NCI-H82 treated with DMSO at 0.1 percent for 48 hours (cell line): ENCODE results near the gene HRH2.
"Not testable (repeated sequence)": the region's sequence is repeated elsewhere in the genome, so short reads cannot be mapped to it uniquely, and the experiment has no call there.

Experiments
- DNase-seq: peaks from one replicate; lab custom pipeline; 2025; ENCODE audit not compliant: unreplicated experiment; lab: John Stamatoyannopoulos, UW

Gene HRH2, protein sequence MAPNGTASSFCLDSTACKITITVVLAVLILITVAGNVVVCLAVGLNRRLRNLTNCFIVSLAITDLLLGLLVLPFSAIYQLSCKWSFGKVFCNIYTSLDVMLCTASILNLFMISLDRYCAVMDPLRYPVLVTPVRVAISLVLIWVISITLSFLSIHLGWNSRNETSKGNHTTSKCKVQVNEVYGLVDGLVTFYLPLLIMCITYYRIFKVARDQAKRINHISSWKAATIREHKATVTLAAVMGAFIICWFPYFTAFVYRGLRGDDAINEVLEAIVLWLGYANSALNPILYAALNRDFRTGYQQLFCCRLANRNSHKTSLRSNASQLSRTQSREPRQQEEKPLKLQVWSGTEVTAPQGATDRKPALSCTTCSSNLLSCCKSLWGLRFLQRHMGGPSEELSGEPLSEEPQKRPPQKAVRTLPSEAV

DNA sequence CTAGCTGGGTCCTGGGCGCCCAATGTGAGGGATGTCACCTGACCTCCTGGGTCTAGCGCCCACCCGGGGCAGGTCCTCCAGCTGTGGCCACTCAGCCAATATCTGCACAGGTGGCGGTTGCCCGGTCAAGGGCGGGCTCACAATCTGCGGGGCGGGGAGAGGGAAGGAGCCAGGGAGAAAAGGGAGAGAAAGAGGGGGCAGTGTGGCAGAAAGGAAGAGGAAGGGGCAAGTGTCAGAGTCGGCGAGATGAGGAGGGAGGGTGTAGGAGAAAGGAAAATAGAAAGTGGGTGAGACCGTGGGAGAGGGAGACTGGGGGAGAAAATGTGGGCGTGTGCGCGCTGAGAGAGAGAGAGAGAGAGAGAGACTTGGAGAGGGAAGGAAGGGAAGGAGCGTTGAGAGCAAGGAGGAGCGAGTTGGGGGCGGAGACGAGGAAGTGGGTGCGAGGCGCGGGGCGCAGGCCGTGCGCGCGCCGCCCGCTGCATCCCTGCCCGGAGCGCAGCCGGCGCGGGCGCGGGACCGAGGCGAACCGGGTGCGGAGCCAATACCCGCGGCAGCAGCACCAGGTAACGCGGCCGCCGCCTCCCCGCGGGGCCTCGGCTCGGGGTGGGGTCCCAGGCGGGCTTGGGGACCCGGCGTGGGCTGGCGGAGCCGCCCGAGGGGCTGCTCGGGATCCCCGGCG, at the start of gene HRH2:
Gene HRH2 (plus strand): TSS at position 479 of the 679 bp plus-strand sequence. CDS start 25,163 bp downstream, outside the sequence.
- peak; percentile 2 for DNase-seq

GRCh38 chr5:175609526-175609925, 48.3 kb upstream of the HRH2 start:
- DNase-seq = no peak

DNA sequence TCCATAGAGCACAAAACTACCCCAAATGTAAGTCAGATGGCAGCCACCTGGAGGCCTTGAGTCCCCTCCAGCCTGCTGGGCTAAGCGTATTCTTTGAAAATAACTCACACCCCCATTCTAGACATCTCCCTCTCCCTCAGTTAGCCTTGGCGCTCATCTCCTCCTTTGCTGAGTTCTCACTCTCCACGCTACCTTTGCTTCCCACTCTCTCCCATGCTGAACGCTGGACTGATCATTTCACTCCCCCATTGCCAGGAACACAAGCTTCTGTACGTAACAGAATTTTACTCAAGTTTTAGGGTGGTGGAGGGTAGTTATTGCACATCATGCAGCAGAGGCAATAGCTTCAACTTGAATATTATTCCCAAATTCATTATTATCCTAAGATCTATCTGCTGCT, 47.5 kb upstream of the HRH2 start:
- DNase-seq = no peak

DNA sequence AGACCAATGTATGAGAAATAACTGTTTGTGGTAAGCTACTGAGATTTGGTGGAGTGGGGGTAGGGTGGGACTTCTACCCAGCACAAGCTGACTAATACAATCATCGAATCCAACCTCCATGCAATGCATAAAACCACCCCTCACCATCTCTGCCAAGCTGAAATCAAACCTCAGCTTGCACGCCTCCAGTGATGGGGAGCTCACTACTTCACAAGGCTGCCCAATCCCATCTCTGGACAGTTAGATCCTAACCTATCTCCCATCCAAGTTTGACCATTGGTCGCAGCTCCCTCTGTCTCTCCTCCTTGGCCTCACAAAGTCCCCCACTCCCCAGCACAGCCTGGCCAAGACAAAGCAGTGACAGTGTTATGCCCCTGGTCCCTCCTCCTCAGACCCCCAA, 47.0 kb upstream of the HRH2 start:
- DNase-seq = no peak

DNA sequence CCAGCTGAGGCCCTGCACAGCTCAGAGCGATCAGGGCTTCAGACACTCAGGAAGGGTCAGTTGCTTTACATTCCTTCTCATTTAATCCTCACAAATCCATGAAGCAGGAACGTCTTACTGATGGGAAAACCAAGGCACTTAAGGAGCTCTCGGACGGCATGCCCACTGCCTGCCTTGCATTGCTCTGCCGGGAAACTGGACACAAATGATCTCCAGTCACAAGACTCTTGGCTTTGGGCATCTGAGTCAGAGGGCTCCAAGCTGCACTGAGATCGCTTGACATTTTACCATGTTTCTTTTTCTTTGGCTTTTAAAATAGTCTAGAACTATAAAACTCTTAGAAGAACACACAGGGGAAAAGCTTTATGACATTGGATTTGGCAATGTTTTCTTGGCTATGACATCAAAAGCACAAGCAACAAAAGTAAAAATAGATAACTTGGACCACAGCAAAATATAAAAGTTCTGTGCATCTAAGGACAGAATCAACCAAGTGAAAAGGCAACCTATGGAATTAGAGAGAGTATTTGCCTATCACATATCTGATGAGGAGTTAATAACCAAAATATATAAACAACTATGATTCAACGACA, 43.6 kb upstream of the HRH2 start:
- no peak for DNase-seq

DNA sequence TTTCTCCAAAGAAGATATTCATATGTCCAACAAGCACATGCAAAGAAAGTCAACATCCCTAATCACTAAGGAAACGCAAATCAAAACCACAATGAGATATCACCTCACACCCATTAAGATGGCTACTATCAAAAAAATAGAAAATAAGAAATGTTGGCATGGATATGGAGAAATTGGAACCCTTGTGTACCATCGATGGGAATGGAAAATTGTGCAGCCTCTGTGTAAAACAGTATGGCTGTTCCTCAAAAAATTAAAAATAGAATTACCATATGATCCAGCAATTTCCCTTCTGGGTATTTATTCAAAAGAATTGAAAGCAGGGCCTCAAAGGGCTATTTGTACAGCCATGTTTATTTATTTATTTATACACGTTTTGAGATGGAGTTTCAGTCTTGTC, 43.0 kb upstream of the HRH2 start:
- DNase-seq = no peak

GRCh38 chr5:175616083-175616482, 41.8 kb upstream of the HRH2 start:
- DNase-seq = no peak

DNA sequence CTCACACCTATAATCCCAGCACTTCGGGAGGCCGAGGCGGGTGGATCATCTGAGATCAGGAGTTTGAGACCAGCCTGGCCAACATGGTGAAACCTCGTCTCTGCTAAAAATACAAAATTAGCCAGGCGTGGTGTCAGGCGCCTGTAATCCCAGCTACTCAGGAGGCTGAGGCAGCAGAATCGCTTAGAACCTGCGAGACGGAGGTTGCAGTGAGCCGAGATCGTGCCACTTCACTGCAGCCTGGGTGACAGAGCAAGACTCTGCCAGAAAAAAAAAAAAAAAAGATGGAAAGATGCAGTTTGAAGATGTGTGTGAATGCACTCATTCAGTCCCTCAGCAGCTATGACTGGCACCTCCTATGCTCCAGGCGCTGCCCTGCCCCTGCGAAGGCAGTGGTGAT, 41.3 kb upstream of the HRH2 start:
- DNase-seq = not testable (repeated sequence)

GRCh38 chr5:175617447-175617846, 40.4 kb upstream of the HRH2 start:
- DNase-seq = no peak

GRCh38 chr5:175620527-175620926, 37.3 kb upstream of the HRH2 start:
- DNase-seq = no peak

DNA sequence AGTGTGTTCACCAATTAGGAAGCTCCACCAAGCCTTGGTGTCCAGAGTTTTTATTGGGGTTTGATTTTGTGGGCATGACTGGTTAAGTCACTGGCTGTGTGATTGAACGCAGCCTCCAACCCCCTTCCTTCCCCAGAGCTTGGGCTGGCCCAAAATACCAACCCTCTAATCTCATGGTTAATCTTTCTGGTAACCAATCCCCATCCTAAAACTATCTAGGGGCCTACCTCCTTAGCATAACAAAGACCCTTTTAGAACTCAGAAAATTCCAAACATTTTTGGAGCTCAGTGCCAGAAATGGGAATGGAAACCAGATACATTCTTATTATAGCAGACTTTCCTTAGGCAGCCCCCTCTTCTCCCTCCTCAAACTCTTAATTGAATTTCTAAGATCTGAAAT, 35.9 kb upstream of the HRH2 start:
- no peak for DNase-seq

- no peak for DNase-seq
These were observed 34.8 kb upstream of the HRH2 start for GRCh38 chr5:175623088-175623487.

DNA sequence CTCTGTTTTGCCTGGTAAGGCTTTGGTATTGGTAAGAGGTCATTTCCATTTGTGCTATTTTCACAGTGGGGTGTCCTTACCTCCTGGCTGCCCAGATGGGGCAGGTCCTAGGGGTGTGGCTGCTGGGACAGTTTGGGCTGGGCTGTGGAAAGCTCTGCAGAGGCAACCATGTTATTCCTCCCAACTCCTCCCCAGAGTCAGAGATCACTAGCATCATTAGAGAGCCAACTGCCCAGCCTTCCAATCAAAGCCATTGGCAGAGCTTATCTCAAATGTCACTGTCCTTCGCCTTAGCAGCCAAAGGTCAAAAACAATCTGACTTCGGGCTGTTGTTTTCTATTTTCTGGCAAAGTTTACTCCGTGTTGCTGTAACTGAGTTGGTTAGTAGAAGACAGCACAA, 33.6 kb upstream of the HRH2 start:
- no peak for DNase-seq

- no peak for DNase-seq
These were observed 30.9 kb upstream of the HRH2 start for GRCh38 chr5:175627005-175627404.

GRCh38 chr5:175627739-175628138, 30.1 kb upstream of the HRH2 start:
- no peak for DNase-seq

- no peak for DNase-seq
These were observed 29.2 kb upstream of the HRH2 start for GRCh38 chr5:175628668-175629067.

DNA sequence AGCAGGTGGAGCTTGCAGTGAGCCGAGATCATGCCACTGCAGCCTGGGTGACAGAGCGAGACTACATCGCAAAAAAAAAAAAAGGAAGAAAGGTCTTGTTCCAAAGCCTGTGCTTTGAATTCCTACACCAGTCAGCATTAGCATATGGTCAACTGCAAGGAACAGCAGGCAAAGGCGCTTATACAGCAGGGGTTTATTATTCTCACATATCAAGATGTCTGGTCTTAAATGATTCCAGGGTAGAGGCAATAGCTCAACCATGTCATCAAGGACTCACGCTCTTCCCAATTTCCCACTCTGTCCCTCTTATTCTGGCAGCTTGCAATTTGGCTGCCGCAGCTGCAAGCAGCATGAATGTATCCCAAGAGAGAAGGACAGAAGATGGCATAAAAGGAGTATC, 28.6 kb upstream of the HRH2 start:
- DNase-seq = no peak

DNA sequence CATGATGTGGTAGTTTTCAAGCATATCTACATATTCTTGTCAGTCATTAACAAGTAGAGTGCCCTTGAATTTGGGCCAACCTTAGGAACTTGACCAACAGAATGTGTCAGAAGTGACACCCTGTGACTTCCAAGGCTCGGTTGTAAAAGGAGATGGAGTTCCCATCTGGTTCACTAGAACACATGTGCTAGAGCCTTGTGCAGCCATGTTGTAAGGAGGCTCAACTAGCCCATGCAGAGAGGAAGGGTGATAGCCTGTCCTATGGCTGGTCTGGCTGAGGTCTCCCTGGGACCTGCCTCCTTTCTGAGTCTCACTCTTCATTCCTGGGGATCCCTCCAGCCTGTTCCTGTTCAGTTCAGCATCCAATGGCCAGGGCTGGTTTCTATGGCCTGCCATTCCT, 28.1 kb upstream of the HRH2 start:
- no peak for DNase-seq

- DNase-seq = no peak
These were observed 21.9 kb upstream of the HRH2 start for GRCh38 chr5:175635854-175636584.

GRCh38 chr5:175638305-175638704, 19.6 kb upstream of the HRH2 start:
- DNase-seq = no peak

DNA sequence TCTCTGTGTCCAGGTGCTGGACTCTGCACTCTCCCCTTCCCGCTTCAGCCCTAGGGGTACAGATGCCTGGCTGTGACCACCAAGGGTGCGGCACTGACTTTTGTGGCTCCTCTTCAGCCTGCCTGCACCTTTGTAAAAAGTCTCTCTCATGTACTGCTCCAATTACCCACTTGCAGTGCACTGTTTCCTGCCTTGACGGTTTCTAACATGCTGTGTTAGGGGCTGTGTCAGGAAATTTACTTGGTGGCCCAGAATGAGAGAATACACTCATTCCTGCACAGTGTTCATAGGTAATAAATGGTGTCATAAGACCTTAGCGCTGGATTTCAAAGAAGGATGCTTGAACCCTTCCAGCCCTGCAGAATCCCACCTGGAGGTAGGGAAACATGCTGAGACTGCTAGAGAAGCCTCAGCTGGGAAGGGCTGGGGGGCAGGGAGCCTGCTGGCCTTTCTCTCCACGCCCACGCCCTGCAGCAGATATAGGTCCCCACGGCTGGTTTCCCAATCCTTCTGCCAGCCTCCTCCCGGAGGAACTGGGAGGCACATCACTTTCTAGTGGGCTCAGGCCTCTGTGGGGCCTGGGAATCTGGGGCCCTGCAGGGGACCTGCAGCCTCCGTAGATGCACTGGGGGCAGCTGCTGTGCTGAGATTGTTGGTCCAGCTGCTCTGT, 17.6 kb upstream of the HRH2 start:
- DNase-seq = no peak
